ENCODE results near the gene RFWD3. TPM values are rescaled to one million over a fixed set of nuclear protein-coding genes. Genes with fewer than 3 reads are reported as not detected.
"Not testable (repeated sequence)": the region's sequence is repeated elsewhere in the genome, so short reads cannot be mapped to it uniquely, and the experiment has no call there.

The RFWD3 gene
- total RNA-seq, 4 donors from 2014 or later, result 20.3 to 33.5 (median 23.0) TPM

DNA sequence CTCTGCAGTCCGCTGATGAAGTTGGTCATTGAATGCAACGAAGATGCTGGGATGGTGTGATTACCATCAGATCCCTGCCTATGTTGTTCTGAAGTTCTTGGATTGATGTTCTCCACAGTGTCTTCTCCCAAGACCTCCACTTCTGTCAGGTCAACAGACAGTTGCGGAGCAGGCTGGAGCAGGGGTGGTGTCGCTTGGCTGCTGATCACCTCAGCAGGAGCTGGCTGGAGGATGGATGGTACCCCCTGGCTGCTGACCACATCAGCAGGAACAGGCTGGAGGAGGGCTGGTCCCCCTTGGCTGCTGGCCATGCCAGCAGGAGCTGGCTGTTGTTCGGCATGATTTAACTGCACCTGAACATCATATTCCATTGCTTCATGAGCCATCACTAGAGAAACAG is 5.6 kb downstream of the RFWD3 start:
- 83 to 87% methylated on average over 5 of the region's 5 CpGs for WGBS, 2 donors
- TF ChIP-seq, protein P1, sequence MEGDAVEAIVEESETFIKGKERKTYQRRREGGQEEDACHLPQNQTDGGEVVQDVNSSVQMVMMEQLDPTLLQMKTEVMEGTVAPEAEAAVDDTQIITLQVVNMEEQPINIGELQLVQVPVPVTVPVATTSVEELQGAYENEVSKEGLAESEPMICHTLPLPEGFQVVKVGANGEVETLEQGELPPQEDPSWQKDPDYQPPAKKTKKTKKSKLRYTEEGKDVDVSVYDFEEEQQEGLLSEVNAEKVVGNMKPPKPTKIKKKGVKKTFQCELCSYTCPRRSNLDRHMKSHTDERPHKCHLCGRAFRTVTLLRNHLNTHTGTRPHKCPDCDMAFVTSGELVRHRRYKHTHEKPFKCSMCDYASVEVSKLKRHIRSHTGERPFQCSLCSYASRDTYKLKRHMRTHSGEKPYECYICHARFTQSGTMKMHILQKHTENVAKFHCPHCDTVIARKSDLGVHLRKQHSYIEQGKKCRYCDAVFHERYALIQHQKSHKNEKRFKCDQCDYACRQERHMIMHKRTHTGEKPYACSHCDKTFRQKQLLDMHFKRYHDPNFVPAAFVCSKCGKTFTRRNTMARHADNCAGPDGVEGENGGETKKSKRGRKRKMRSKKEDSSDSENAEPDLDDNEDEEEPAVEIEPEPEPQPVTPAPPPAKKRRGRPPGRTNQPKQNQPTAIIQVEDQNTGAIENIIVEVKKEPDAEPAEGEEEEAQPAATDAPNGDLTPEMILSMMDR (IDR thresholded peaks at IDR 0.05), result no peak
- no peak for TF ChIP-seq POLR2A (IDR thresholded peaks at IDR 0.05)
- H3K4me3 ChIP-seq (ENCODE audit: low read depth, poor library complexity, severe bottlenecking), result no peak overlapping the region
- no peak for DNase-seq (ENCODE audit: low spot score in 2 of 2)
- intact Hi-C loops (cut with DNase I; ENCODE audit: low total_unique reads), result no loop called here

DNA sequence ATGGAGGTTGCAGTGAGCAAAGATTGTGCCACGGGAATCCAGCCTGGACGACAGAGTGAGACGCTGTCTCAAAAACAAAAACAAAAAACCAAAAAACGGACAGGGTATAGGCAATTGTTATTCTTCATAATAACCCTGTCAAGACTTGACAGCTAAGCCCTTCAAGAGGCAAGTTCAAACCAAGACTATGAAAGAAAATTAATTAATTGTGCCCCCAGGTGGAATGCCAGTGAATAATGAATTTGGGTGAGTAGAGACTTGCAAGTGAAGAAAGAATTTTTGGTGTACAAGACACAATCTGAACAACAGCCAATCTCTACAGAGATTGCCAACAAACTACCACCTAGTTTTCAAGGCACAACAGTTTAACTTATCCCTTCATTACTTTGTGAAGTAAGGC is 6.3 kb downstream of the RFWD3 start:
- DNase-seq (ENCODE audit: low spot score in 2 of 2), result no peak
- WGBS, 2 donors, result 43 to 53% methylated on average over 4 of the region's 4 CpGs
- TF ChIP-seq POLR2A (IDR thresholded peaks at IDR 0.05), result no peak
- TF ChIP-seq, protein P1 (IDR thresholded peaks at IDR 0.05), result no peak
- intact Hi-C loops (cut with DNase I; ENCODE audit: low total_unique reads), result no loop called here
- H3K4me3 ChIP-seq (ENCODE audit: low read depth, poor library complexity, severe bottlenecking), result no peak overlapping the region

DNA sequence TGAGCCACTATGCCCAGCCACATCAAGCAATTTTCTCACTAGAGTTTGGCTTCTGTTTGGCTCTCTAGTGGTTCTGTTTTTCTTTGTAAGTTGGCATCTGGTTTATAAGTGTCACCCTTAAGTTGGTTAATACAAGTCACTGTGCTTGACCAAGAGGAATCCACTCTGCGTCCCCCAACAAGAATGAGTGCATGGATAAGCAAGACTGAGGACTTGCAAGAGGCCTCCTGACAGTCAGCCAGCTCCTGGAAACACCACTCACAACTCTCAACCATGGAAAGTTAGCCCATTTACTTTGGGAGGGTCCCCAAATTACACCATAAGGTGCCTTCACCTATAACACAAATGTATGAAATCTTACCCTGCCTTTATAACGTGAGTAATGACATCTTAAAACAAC is 7.6 kb downstream of the RFWD3 start:
- TF ChIP-seq, protein P1 (IDR thresholded peaks at IDR 0.05), result no peak
- no peak for TF ChIP-seq POLR2A (IDR thresholded peaks at IDR 0.05)
- DNase-seq (ENCODE audit: low spot score in 2 of 2), result no peak
- 67 to 77% methylated on average over 2 of the region's 2 CpGs for WGBS, 2 donors
- intact Hi-C loops (cut with DNase I; ENCODE audit: low total_unique reads), result no loop called here
- H3K4me3 ChIP-seq (ENCODE audit: low read depth, poor library complexity, severe bottlenecking), result no peak overlapping the region

DNA sequence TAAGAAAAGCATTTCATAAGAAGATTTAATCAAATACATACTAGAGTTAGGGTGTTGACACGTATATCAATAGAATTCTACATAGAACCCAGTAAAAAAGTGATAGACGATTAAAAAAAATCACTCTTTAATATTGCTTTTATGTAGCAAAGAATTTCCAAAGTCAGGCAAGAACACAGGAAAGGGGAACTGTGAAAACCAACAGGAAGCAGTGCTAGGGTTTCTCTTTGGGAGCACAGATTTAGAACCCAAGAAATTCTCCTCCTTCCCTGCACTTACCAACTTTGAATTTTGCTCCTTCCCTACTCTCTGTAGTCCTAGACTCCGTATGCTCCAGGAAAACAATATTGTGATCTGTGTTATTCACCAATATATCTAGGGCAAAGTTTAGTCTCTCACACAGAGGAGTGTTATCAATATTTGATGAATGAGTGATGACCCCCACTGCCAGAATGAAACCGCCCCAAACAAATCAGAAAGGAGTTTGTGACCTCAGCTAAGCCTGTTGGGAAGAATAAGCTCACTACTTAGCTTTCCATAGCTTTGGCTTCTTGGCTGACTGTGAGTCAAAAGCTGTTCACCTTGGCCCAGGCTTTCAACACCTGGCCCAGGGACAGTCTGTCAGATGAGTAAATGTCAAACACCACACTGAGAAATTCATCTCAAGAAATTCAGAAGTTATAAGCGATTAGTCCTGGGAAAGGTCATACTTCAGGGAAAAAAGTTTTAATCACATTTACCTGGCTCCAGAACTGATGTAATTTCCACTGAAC is 8.6 kb downstream of the RFWD3 start:
- no peak overlapping the region for H3K4me3 ChIP-seq (ENCODE audit: low read depth, poor library complexity, severe bottlenecking)
- intact Hi-C loops (cut with DNase I; ENCODE audit: low total_unique reads), result no loop called here
- TF ChIP-seq POLR2A (IDR thresholded peaks at IDR 0.05), result no peak
- TF ChIP-seq, protein P1 (IDR thresholded peaks at IDR 0.05), result no peak
- WGBS, 2 donors, result 54 to 59% methylated on average over 5 of the region's 5 CpGs
- DNase-seq (ENCODE audit: low spot score in 2 of 2), result no peak

DNA sequence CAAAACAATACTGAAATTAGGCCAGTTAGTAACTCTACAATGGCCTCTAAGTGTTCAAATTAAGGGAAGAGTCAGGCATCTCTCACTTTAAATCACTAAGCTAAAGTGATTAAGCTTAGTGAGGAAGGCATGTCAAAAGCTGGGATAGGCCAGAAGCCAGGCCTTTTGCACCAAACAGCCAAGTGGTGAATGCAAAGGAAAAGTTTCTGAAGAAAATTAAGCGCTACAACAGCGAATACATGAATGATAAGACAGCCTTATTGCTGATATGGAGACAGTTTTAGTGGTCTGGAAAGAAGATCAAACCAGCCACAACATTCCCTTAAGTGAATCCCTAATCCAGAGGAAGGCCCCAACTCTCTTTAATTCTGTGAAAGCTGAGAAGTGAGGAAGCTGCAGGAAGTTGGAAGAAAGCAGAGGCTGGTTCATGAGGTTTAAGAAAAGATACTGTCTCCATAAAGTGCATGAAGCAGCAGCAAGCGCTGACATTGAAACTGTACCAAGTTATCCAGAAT is 12.1 kb downstream of the RFWD3 start:
- WGBS, 2 donors, result 81 to 87% methylated on average over 3 of the region's 3 CpGs
- DNase-seq (ENCODE audit: low spot score in 2 of 2), result no peak
- H3K4me3 ChIP-seq (ENCODE audit: low read depth, poor library complexity, severe bottlenecking), result no peak overlapping the region
- intact Hi-C loops (cut with DNase I; ENCODE audit: low total_unique reads), result no loop called here
- TF ChIP-seq POLR2A (IDR thresholded peaks at IDR 0.05), result no peak

DNA sequence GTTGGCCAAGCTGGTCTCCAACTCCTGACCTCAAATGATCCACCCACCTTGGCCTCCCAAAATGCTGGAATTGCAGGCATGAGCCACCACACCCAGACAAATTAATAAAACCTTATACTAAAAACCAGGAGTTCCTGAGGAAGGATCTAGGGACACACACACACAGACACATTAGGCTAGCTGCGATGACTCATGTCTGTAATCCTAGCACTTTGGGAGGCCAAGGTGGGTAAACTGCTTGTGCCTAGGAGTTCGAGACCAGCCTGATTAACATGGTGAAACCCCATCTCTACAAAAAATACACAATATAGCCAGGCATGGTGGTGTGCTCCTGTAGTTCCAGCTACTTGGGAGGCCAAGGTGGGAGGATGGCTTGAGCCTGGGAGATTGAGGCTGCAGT is 13.8 kb downstream of the RFWD3 start:
- DNase-seq (ENCODE audit: low spot score in 2 of 2); H3K4me3 ChIP-seq (ENCODE audit: low read depth, poor library complexity, severe bottlenecking); intact Hi-C loops (cut with DNase I; ENCODE audit: low total_unique reads): not testable (repeated sequence)
- WGBS, 2 donors, result 92 to 98% methylated on average over 2 of the region's 2 CpGs

DNA sequence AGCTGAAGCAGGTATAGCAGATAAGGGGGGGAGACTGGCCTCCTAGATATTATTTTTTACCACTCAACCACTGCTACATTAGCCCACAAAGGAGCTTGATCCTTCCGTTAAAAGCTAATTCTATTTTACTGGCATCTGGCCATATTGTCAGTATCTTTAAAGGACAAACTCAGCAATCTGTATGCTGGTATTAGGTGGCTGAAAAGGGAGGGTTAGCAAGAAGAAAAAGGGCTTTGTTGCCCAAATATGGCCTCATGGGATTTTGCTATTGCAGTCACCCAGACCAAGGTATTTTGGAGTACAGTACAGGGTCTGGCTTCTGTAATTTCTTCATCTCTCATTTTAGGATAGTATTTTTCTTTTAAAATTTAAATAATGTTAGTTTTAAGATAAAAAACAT is 14.4 kb downstream of the RFWD3 start:
- no peak overlapping the region for H3K4me3 ChIP-seq (ENCODE audit: low read depth, poor library complexity, severe bottlenecking)
- TF ChIP-seq POLR2A (IDR thresholded peaks at IDR 0.05), result no peak
- TF ChIP-seq, protein P1 (IDR thresholded peaks at IDR 0.05), result no peak
- no peak for DNase-seq (ENCODE audit: low spot score in 2 of 2)
- WGBS, 2 donors, result 38 to 61% methylated on average over 1 of the region's 1 CpG
- intact Hi-C loops (cut with DNase I; ENCODE audit: low total_unique reads), result no loop called here

All from lower leg skin (tissue), 4 donors.